HFFc6 (cell line): ENCODE results near the gene FRMD1. TPM values are rescaled to one million over a fixed set of nuclear protein-coding genes. Genes with fewer than 3 reads are reported as not detected.

Experiments used
- DNase-seq: peaks from one replicate; pipeline ENCODE4 v3.0.0-alpha.2; 2018
- H3K27ac Mint-ChIP-seq: 2 replicates; pipeline ENCODE4 v1.8.0; 2020; ENCODE audit warnings: mild to moderate bottlenecking, mixed read lengths
- H3K27me3 Mint-ChIP-seq: 2 replicates; pipeline ENCODE4 v1.8.0; 2021; ENCODE audit warnings: mild to moderate bottlenecking, moderate library complexity, mixed read lengths; ENCODE audit not compliant: insufficient read depth
- H3K36me3 Mint-ChIP-seq: 2 replicates; pipeline ENCODE4 v1.8.0; 2021; ENCODE audit warnings: low read depth, mixed read lengths
- H3K4me1 Mint-ChIP-seq: 2 replicates; pipeline ENCODE4 v1.8.0; 2020; ENCODE audit warnings: low read depth, mixed read lengths
- H3K4me3 Mint-ChIP-seq: 2 replicates; pipeline ENCODE4 v1.8.0; 2020; ENCODE audit warnings: mild to moderate bottlenecking, moderate library complexity, mixed read lengths
- H3K9me3 Mint-ChIP-seq: 2 replicates; pipeline ENCODE4 v1.8.0; 2020; ENCODE audit warnings: mild to moderate bottlenecking, mixed read lengths
- total RNA-seq, 6 experiments: library from RNA; stranded (reverse); fragmentation: NEBNext Ultra II Directional; extraction: Animal tissue kit (Norgen Biotek cat#: 25700); gene quantifications; 2 replicates in 1 of 6; 3 replicates in 5 of 6; pipeline ENCODE4 v1.2.3, GENCODE V29; 2021
- TF ChIP-seq, protein P1 (sequence below): fragments of 200-600 bp; sonication (generic); IDR thresholded peaks from 2 replicates; pipeline ENCODE4 v1.5.0; 2021; ENCODE audit warnings: antibody characterized with exemption, mild to moderate bottlenecking

Gene FRMD1
- total RNA-seq, 6 experiments from 2014 or later, result not detected

- TF ChIP-seq, protein P1, sequence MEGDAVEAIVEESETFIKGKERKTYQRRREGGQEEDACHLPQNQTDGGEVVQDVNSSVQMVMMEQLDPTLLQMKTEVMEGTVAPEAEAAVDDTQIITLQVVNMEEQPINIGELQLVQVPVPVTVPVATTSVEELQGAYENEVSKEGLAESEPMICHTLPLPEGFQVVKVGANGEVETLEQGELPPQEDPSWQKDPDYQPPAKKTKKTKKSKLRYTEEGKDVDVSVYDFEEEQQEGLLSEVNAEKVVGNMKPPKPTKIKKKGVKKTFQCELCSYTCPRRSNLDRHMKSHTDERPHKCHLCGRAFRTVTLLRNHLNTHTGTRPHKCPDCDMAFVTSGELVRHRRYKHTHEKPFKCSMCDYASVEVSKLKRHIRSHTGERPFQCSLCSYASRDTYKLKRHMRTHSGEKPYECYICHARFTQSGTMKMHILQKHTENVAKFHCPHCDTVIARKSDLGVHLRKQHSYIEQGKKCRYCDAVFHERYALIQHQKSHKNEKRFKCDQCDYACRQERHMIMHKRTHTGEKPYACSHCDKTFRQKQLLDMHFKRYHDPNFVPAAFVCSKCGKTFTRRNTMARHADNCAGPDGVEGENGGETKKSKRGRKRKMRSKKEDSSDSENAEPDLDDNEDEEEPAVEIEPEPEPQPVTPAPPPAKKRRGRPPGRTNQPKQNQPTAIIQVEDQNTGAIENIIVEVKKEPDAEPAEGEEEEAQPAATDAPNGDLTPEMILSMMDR, result no peak
- Mint-ChIP-seq H3K9me3 (peaks cover 9% of the 10 kb centered on the region), H3K27ac (no peak overlapping the region), H3K4me1 (no peaks in the 10 kb centered on the region), H3K36me3 (no peaks in the 10 kb centered on the region), H3K4me3 (no peak overlapping the region), H3K27me3 (no peaks in the 10 kb centered on the region)
- no peak for DNase-seq
Measured at GRCh38 chr6:168116975-168117899, 38.2 kb upstream of the FRMD1 start.

GRCh38 chr6:168116438-168116974 lies 37.5 kb upstream of the FRMD1 start:
- H3K27me3 Mint-ChIP-seq, result no peaks in the 10 kb centered on the region
- DNase-seq, result no peak
- H3K36me3 Mint-ChIP-seq, result no peaks in the 10 kb centered on the region
- no peak overlapping the region for H3K27ac Mint-ChIP-seq
- H3K4me1 Mint-ChIP-seq, result no peaks in the 10 kb centered on the region
- TF ChIP-seq, protein P1, result no peak
- H3K4me3 Mint-ChIP-seq, result no peak overlapping the region
- H3K9me3 Mint-ChIP-seq, result peaks cover 9% of the 10 kb centered on the region

DNA sequence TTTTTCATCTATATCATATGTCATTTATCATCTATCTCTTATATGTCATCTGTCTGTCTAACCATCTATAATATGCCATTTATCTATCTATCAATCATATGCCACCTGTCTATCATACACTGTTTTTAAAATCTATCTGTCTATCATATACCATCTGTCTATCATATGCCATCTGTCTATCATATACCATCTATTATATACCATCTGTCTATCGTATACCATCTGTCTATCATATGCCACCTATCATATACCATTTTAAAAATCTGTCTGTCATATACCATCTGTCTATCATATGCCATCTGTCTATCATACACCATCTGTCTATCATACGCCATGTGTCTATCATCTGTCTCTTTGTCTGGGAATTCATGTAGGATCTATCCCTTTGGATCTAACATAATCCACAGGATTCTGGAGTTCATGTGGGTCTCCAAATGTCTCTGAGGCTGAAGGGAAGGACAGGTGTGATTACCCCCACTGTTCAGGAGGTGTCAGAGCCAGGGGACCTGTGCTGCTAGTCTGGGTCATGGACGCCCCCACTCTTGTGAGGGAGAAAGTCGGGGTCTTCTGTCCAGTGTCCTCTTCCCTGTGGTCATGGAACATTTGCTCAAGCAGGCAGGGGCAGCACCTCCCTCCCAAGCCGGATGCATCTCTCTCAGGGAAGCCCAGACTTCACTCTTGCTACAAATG lies 36.9 kb upstream of the FRMD1 start:
- no peak overlapping the region for H3K4me3 Mint-ChIP-seq

GRCh38 chr6:168113226-168113625 lies 34.2 kb upstream of the FRMD1 start:
- peaks cover 8% of the 10 kb centered on the region for H3K9me3 Mint-ChIP-seq
- no peak overlapping the region for H3K27ac Mint-ChIP-seq
- H3K4me1 Mint-ChIP-seq, result no peaks in the 10 kb centered on the region
- no peak for DNase-seq
- TF ChIP-seq, protein P1, result no peak
- no peaks in the 10 kb centered on the region for H3K36me3 Mint-ChIP-seq
- H3K4me3 Mint-ChIP-seq, result no peak overlapping the region
- H3K27me3 Mint-ChIP-seq, result no peaks in the 10 kb centered on the region; the same call in 1 of the 2 replicates

More for the DNA sequence above, 36.9 kb upstream of the FRMD1 start:
- no peaks in the 10 kb centered on the region for H3K36me3 Mint-ChIP-seq
- peaks cover 9% of the 10 kb centered on the region for H3K9me3 Mint-ChIP-seq
- DNase-seq, result no peak
- H3K4me1 Mint-ChIP-seq, result no peaks in the 10 kb centered on the region
- TF ChIP-seq, protein P1, result no peak
- H3K27me3 Mint-ChIP-seq, result no peaks in the 10 kb centered on the region
- no peak overlapping the region for H3K27ac Mint-ChIP-seq

- Mint-ChIP-seq H3K36me3 (no peaks in the 10 kb centered on the region), H3K9me3 (peaks cover 8% of the 10 kb centered on the region), H3K27ac (no peak overlapping the region), H3K4me1 (no peaks in the 10 kb centered on the region), H3K27me3 (no peaks in the 10 kb centered on the region; the same call in 1 of the 2 replicates), H3K4me3 (no peak overlapping the region)
- TF ChIP-seq, protein P1, result no peak
- DNase-seq, result no peak
Measured at GRCh38 chr6:168111911-168112310, 32.9 kb upstream of the FRMD1 start.
